Adrenal gland (tissue), 5 donors: ENCODE measurements around the gene RNU6-1.

ENCODE experiments used
- POLR2A ChIP-seq, 2 donors: fragments of 450-650 bp; IDR thresholded peaks; one replicate each; pipeline ENCODE4 v1.6.1; 2017; ENCODE audit warnings: antibody characterized with exemption in 2 of 2, mild to moderate bottlenecking in 2 of 2, moderate library complexity in 1 of 2
- TF ChIP-seq, protein P1 (sequence below), 6 experiments: fragments of 450-650 bp in 4 of 6; fragments of 200-600 bp in 2 of 6; sonication (generic) in 1 of 6; IDR thresholded peaks; 1 replicate in 5 of 6; 2 replicates in 1 of 6; pipeline versions ENCODE4 v1.5.1 to v1.8.0; 2016 to 2021; ENCODE audit warnings: antibody characterized with exemption in 6 of 6, mild to moderate bottlenecking in 2 of 6, moderate library complexity in 1 of 6
- donor health status: DM: no; HTN: no; CAD: no.

DNA sequence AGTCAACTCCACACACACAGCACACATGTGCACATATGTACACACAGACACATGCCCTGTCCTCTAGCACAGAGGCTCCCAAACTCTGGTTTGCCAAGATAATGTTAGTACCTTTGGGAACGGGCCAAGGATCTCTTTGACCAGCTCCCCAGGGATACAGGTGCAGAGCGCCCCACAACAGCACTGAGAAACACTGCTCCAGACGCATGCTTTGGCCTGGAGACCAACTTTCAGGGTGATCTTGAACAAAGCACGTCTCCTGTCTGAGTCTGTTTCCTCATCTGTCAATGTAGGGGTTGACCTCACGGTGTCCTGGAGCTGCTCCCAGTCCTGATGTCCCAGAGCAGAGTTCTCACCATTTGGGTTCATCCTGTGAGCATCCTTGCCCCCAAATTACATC is 30.4 kb downstream of the RNU6-1 start:
- TF ChIP-seq, protein P1, sequence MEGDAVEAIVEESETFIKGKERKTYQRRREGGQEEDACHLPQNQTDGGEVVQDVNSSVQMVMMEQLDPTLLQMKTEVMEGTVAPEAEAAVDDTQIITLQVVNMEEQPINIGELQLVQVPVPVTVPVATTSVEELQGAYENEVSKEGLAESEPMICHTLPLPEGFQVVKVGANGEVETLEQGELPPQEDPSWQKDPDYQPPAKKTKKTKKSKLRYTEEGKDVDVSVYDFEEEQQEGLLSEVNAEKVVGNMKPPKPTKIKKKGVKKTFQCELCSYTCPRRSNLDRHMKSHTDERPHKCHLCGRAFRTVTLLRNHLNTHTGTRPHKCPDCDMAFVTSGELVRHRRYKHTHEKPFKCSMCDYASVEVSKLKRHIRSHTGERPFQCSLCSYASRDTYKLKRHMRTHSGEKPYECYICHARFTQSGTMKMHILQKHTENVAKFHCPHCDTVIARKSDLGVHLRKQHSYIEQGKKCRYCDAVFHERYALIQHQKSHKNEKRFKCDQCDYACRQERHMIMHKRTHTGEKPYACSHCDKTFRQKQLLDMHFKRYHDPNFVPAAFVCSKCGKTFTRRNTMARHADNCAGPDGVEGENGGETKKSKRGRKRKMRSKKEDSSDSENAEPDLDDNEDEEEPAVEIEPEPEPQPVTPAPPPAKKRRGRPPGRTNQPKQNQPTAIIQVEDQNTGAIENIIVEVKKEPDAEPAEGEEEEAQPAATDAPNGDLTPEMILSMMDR (IDR thresholded peaks at IDR 0.05): no peak
- TF ChIP-seq POLR2A (IDR thresholded peaks at IDR 0.05): no peak
